Measurements from ENCODE around the gene MGAT3. TPM values are rescaled to one million over a fixed set of nuclear protein-coding genes. Genes with fewer than 3 reads are reported as not detected.

Gene MGAT3
- total and polyA plus RNA-seq, 2 of the 8 experiments (the other 6 are each of a cell fraction or from before 2014, with no cell fraction given): 4.3 to 9.2 TPM

DNA sequence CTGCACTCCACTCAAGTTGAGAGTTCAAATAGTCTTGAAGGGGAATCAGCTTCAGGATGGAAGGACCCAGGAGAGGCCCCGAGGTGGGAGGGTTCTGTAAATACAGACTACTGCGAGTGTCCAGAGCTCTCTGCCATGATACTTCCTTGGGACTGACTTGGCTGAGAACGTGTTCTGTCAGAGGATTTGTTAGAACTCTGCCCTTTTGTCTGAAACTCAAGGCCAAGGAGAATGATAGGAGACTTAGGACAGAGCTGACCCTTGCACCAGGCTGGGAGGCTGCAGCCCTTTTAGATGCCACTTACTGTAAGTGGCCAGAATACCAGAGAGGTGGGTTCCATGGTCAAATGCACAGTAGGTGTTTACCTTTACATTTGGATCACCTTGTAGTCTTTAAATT is 60.7 kb downstream of the MGAT3 start:
- Histone ChIP-seq H3K4me2 (ENCODE audit: insufficient read depth in 1 of 2, low read depth in 2 of 2, low read length in 2 of 2) (no peak overlapping the region), H3K14ac (ENCODE audit: insufficient read length) (no peak overlapping the region), H3K27me3 (replicated peaks in 1 of 4; ENCODE audit: control insufficient read depth in 3 of 4, extremely low read depth in 1 of 4, insufficient read depth in 3 of 4, low read length in 3 of 4) (peaks cover 0 to 25% (median 18%) of the 10 kb centered on the region in 4 experiments; a peak in 6 of 7 replicates), H4K20me1 (replicated peaks in 1 of 2; ENCODE audit: control insufficient read depth in 1 of 2, insufficient read depth in 2 of 2, low read length in 2 of 2) (peaks cover 31 to 34% of the 10 kb centered on the region in 2 experiments), H4K8ac (ENCODE audit: extremely low read depth, insufficient read depth, low read length) (no peak overlapping the region), H3K23ac (ENCODE audit: insufficient read length) (no peak overlapping the region), H2BK12ac (ENCODE audit: low read depth, low read length) (no peak overlapping the region), H3K27ac (ENCODE audit: low read depth, low read length) (no peak overlapping the region), H2BK20ac (ENCODE audit: low read length) (no peak overlapping the region), H3K79me2 (ENCODE audit: control insufficient read depth in 1 of 2, insufficient read depth in 2 of 2, low read length in 2 of 2) (peaks cover 5 to 19% of the 10 kb centered on the region in 2 experiments; a peak in 3 of 4 replicates), H3K23me2 (ENCODE audit: low read depth, low read length) (peaks cover 12% of the 10 kb centered on the region), H3K36me3 (ENCODE audit: control insufficient read depth in 2 of 4, insufficient read depth in 4 of 4, low read length in 3 of 4) (peaks cover 20 to 42% (median 36%) of the 10 kb centered on the region in 4 experiments), H2AFZ (ENCODE audit: low read length) (no peak overlapping the region), H4K91ac (replicated peaks; ENCODE audit: insufficient read length, low read length) (no peak overlapping the region), H3K56ac (replicated peaks; ENCODE audit: insufficient read length, low read depth, low read length) (no peak overlapping the region), H2BK5ac (ENCODE audit: low read depth, low read length) (no peak overlapping the region), H3K4me3 (ENCODE audit: extremely low read depth in 1 of 4, insufficient read depth in 2 of 4, low read depth in 3 of 4, low read length in 4 of 4) (no peak overlapping the region), H3K4ac (replicated peaks; ENCODE audit: insufficient read length, low read depth, low read length) (no peak overlapping the region), H3K9ac (replicated peaks in 1 of 4; ENCODE audit: extremely low read depth in 1 of 4, low read depth in 3 of 4, low read length in 3 of 4) (no peak overlapping the region; a peak in 1 of 7 replicates), H3K9me3 (ENCODE audit: insufficient read depth in 2 of 2, low read depth in 1 of 2, low read length in 1 of 2) (no peaks in the 10 kb centered on the region), H2BK15ac (ENCODE audit: low read length) (no peak overlapping the region), H3K4me1 (replicated peaks in 1 of 4; ENCODE audit: control insufficient read depth in 3 of 4, insufficient read depth in 4 of 4, low read length in 3 of 4) (peaks cover 0 to 10% (median 3%) of the 10 kb centered on the region in 4 experiments; a peak in 4 of 7 replicates), H3K18ac (ENCODE audit: extremely low read depth, low read length) (no peak overlapping the region), H2BK120ac (replicated peaks; ENCODE audit: low read depth, low read length) (no peak overlapping the region), H4K5ac (ENCODE audit: insufficient read length, low read depth, low read length) (no peak overlapping the region), H2AK5ac (ENCODE audit: low read depth, low read length) (no peak overlapping the region), H3K79me1 (ENCODE audit: low read depth, low read length) (peaks cover 7% of the 10 kb centered on the region)
- ChIA-PET POLR2A (ENCODE audit: partially characterized antibody) (interaction anchor here (0.9 to 6.2 kb wide), 8 partner anchors 10 to 200 kb away, joined by 3 to 72 read pairs (median 14); partner anchors contain the start of genes MIEF1, RPL3 and RPS19BP1), CTCF (ENCODE audit: partially characterized antibody) (interaction anchor here (1.0 to 10.1 kb wide), 6 partner anchors 10 to 519 kb away, joined by 3 to 278 read pairs (median 7); partner anchors contain the start of gene MIEF1)
- TF ChIP-seq KDM5A (IDR thresholded peaks at IDR 0.05; ENCODE audit: low read length) (no peak), EZH2 (IDR thresholded peaks at IDR 0.05; ENCODE audit: low read depth, low read length, severe bottlenecking) (no peak), ATF2 (IDR thresholded peaks at IDR 0.05; ENCODE audit: low read length) (no peak), SUZ12 (IDR thresholded peaks at IDR 0.05; ENCODE audit: low read length) (no peak)
- TF ChIP-seq, protein P1, sequence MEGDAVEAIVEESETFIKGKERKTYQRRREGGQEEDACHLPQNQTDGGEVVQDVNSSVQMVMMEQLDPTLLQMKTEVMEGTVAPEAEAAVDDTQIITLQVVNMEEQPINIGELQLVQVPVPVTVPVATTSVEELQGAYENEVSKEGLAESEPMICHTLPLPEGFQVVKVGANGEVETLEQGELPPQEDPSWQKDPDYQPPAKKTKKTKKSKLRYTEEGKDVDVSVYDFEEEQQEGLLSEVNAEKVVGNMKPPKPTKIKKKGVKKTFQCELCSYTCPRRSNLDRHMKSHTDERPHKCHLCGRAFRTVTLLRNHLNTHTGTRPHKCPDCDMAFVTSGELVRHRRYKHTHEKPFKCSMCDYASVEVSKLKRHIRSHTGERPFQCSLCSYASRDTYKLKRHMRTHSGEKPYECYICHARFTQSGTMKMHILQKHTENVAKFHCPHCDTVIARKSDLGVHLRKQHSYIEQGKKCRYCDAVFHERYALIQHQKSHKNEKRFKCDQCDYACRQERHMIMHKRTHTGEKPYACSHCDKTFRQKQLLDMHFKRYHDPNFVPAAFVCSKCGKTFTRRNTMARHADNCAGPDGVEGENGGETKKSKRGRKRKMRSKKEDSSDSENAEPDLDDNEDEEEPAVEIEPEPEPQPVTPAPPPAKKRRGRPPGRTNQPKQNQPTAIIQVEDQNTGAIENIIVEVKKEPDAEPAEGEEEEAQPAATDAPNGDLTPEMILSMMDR (IDR thresholded peaks at IDR 0.05; ENCODE audit: control extremely low read depth in 1 of 3, insufficient read depth in 1 of 3, low read depth in 1 of 3, low read length in 3 of 3): no peak
- 95% methylated on average over 3 of the region's 3 CpGs; no CpG with 5 or more reads in 1 of the 2 experiments for WGBS, 2 experiments (ENCODE audit: extremely low coverage in 1 of 2, insufficient coverage in 1 of 2, insufficient read length in 1 of 2, insufficient replicate concordance in 2 of 2, low coverage in 1 of 2, low lambda C conversion rate in 2 of 2, missing lambda C conversion rate in 1 of 2)
- DNase-seq (ENCODE audit: low read depth in 1 of 2, low spot score in 2 of 2): no peak
- FAIRE-seq: no peak

Data from H1 (cell line).